CD4-positive, alpha-beta T cell treated with Interleukin-10 for 1 hour (primary cell): ENCODE measurements around the gene PRXL2B.
A peak's percentile ranks its signal among the peaks of the same experiment; 100 is the strongest.
"Not testable (repeated sequence)": the region's sequence is repeated elsewhere in the genome, so short reads cannot be mapped to it uniquely, and the experiment has no call there.

Experiments used
- DNase-seq: peaks from one replicate; pipeline ENCODE4 v3.0.0-alpha.2; 2020

The PRXL2B gene

DNA sequence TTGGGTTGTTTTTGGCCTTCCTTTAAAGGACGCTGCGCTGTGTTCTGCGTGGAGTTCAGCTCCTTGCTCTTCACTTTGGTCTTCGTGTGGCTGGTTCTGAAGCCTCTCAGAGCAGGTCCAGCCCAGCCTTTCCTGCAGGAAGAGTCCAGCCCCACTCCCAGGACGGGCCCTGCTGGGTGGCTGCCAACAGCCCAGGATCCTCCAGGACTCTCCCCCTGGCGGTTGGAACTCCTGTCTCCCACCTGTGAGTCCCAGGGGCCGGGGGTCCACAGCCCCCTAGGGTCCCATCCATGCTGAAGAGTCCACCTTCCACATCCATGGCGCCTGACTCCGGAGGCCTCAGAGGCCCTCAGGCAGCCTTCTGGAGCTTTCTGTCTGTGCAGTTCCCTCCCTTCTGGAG lies 35.0 kb upstream of the PRXL2B start:
- DNase-seq = not testable (repeated sequence)

GRCh38 chr1:2552189-2552588 lies 34.4 kb upstream of the PRXL2B start:
- no peak for DNase-seq

GRCh38 chr1:2553076-2553475 lies 33.5 kb upstream of the PRXL2B start:
- not testable (repeated sequence) for DNase-seq

GRCh38 chr1:2553871-2554620 lies 32.5 kb upstream of the PRXL2B start:
- DNase-seq = no peak

GRCh38 chr1:2554621-2555387 lies 31.8 kb upstream of the PRXL2B start:
- DNase-seq = peak; percentile 62

- peak; percentile 75 for DNase-seq
These were observed 30.8 kb upstream of the PRXL2B start for GRCh38 chr1:2555634-2556276.

- DNase-seq = peak; percentile 82
These were observed 30.3 kb upstream of the PRXL2B start, which contains the start of gene TNFRSF14 for GRCh38 chr1:2556277-2556677. TNFRSF14 (plus strand) TSS chr1:2556371; CDS start chr1:2556665, 294 bp downstream.

- DNase-seq = peak; percentile 59
These were observed 29.7 kb upstream of the PRXL2B start for GRCh38 chr1:2556678-2557481.

GRCh38 chr1:2557482-2558400 lies 28.8 kb upstream of the PRXL2B start:
- no peak for DNase-seq

DNA sequence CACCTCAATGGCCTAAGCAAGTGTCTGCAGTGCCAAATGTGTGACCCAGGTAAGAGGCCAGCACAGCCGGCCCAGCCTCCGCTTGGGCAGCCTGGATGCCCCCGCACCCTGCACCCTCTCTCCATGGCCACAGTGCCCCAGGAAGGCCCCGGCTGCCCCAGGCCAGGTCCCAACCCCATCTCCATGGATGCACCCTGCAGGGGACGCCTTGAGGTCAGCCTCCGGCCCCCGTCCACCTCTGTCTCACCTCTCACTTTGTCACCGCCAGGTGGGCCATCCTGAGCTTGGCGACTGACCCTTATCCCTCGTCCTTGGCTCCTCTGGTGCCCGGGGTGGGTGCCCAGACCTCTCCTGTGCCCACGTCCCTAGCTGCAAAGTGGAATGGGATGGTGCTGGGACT lies 28.2 kb upstream of the PRXL2B start:
- no peak for DNase-seq

DNA sequence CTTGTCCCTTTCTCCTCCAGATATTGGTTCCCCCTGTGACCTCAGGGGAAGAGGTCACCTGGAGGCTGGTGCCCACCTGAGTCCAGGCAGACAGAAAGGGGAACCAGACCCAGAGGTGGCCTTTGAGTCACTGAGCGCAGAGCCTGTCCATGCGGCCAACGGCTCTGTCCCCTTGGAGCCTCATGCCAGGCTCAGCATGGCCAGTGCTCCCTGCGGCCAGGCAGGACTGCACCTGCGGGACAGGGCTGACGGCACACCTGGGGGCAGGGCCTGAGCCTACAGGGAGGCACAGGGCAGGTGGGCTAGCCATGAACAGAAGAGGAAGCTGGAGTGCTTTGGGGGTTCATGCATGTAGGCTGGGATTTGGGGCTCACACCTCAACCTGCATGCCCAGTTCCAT lies 27.7 kb upstream of the PRXL2B start:
- DNase-seq = no peak

DNA sequence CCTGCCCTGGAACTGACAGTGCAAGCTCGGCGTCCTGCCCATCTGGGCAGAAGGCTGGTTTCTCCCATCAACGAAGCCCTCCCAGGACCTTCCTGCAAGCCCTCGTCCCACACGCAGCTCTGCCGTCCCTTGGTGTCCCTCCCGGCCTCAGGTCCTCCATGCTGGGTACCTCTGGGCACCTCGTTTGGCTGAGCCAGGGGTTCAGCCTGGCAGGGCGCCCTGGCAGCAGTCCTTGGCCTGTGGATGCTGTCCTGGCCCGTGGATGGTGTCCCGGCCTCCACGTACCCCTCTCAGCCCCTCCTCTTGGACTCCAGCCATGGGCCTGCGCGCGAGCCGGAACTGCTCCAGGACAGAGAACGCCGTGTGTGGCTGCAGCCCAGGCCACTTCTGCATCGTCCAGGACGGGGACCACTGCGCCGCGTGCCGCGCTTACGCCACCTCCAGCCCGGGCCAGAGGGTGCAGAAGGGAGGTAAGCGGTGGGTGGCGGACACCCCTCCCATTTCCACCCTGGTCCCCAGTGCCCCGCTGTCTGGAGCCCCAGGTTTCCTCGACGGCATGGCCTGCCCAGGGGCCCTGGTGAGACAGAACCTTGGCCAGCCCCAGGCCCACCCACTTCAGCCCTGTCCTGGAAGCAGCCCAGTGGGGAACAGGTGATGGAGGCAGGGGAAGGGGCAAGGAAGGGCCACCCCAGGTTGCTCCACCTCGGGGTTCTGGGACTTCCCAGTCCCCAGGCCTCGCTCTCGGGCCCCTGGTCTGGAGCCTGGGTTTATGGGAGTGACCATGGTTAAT lies 26.9 kb upstream of the PRXL2B start:
- DNase-seq = no peak

DNA sequence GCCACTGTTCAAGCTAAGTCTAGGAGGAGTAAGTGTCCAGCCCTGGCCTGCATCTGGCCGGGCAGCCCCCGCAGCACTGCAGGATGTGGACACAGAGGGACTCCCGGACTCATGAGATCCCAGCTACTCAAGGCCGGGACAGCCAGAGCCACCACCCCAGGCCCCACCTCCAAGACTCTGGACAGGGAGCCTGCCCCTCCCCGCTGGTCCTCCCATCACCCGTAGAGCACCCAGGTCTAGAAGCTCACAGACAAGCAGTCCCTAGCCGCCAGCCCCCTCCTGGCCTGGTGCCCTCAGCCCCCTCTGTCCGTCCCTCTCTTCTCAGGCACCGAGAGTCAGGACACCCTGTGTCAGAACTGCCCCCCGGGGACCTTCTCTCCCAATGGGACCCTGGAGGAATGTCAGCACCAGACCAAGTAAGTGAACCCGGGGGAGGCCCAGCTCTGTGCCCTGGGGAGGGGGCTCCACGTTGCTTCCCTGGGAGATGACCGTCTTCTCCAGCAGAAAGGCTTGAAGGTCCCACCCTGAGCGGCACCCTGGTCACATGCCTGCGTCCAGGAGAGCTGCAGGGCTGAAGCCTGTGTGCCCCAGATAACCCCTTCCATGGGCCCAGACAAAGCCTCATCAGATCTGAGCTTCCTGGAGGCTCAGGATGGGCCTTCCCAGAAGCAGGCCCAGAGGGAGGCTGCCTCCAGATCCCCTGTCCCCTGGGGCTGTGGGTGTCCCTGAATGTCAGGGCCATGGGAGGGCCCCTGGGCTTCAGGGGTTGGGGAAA lies 26.1 kb upstream of the PRXL2B start:
- DNase-seq = no peak

DNA sequence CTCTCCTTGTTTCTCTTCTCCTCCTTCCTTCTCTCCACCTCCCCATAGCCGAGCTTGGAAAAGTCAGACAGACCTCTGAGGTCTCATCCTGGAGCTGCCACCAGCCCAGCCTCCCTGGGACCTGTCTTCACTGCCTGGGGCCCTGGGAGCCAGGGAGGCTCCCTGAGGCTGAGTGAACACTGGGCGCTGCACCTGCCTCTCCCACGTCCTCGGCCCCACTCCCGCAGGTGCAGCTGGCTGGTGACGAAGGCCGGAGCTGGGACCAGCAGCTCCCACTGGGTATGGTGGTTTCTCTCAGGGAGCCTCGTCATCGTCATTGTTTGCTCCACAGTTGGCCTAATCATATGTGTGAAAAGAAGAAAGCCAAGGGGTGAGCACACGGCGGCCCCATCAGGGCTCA lies 25.1 kb upstream of the PRXL2B start:
- no peak for DNase-seq

GRCh38 chr1:2561898-2562895 lies 24.4 kb upstream of the PRXL2B start:
- DNase-seq = no peak

DNA sequence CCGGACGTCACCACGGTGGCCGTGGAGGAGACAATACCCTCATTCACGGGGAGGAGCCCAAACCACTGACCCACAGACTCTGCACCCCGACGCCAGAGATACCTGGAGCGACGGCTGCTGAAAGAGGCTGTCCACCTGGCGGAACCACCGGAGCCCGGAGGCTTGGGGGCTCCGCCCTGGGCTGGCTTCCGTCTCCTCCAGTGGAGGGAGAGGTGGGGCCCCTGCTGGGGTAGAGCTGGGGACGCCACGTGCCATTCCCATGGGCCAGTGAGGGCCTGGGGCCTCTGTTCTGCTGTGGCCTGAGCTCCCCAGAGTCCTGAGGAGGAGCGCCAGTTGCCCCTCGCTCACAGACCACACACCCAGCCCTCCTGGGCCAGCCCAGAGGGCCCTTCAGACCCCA lies 23.4 kb upstream of the PRXL2B start:
- no peak for DNase-seq

DNA sequence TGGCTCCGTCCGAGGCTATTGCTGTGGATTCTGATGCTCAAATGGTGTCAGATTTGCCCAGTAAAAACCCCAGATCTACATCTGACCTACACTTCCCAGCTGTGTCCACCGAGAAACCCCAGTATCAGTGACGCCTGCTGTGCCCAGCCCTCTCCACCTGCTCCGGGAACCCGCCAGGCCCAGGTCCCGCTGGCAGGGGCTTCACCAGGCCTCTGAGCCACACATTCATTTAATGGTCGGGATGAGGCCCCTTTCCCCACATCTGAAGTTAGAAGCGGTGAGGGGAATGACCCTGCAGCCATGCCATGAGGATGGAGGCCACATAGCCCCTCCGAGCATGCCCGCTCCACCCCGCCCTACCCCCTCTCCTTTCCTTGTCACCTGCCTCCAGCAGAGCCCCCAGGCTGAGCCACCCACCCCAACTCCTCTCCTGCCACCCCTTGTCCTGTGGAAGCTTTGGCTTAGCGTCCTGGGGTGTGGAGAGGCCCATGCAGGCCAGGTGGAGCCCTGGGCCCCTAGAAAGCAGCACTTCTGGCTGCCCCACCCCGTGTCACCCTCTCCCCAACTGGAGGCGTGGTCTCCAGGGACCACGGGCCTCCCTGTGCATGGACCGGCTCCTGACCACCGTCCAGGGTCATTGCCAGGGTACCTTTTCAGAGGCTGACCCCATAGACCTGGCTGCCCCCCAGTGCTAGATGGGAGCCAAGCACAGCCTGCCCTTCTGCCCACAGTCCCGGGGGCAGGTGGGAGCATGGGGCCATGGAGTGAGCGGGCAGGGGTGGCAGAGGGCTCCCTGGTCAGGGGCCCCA lies 22.4 kb upstream of the PRXL2B start:
- no peak for DNase-seq

- no peak for DNase-seq
These were observed 21.7 kb upstream of the PRXL2B start for GRCh38 chr1:2564815-2565374.
